Nephron progenitor cell (in vitro differentiated cells): Measurements from ENCODE around the gene PINK1.
A peak's percentile ranks its signal among the peaks of the same experiment; 100 is the strongest.

ENCODE experiments used
- DNase-seq: peaks from one replicate; pipeline ENCODE4 v3.0.0; 2021
- H3K27ac Mint-ChIP-seq: 2 replicates; pipeline ENCODE4 v1.8.0; 2021; ENCODE audit warnings: mild to moderate bottlenecking, moderate library complexity, mixed read lengths
- H3K27me3 Mint-ChIP-seq: 2 replicates; pipeline ENCODE4 v1.8.0; 2021; ENCODE audit warnings: mild to moderate bottlenecking, low read depth, mixed read lengths; ENCODE audit not compliant: poor library complexity
- H3K36me3 Mint-ChIP-seq: 2 replicates; pipeline ENCODE4 v1.8.0; 2021; ENCODE audit warnings: low read depth, mixed read lengths
- H3K4me1 Mint-ChIP-seq: 2 replicates; pipeline ENCODE4 v1.8.0; 2021; ENCODE audit warnings: mixed read lengths
- H3K4me3 Mint-ChIP-seq: 2 replicates; pipeline ENCODE4 v1.8.0; 2021; ENCODE audit warnings: mild to moderate bottlenecking, moderate library complexity, mixed read lengths
- H3K9me3 Mint-ChIP-seq: 2 replicates; pipeline ENCODE4 v1.8.0; 2021; ENCODE audit warnings: mild to moderate bottlenecking, moderate library complexity, mixed read lengths
- CTCF ChIP-seq: fragments of 200-600 bp; sonication (generic); IDR thresholded peaks from 2 replicates; pipeline ENCODE4 v1.5.0; 2021; ENCODE audit warnings: antibody characterized with exemption

PINK1 gene

GRCh38 chr1:20681999-20682398 is 48.7 kb downstream of the PINK1 start:
- peak overlapping the region; percentile 70 for H3K27ac Mint-ChIP-seq
- DNase-seq = no peak
- H3K27me3 Mint-ChIP-seq = peaks cover 6% of the 10 kb centered on the region
- no peaks in the 10 kb centered on the region for H3K9me3 Mint-ChIP-seq
- TF ChIP-seq CTCF = no peak
- H3K36me3 Mint-ChIP-seq = peaks cover 11% of the 10 kb centered on the region
- no peak overlapping the region for H3K4me3 Mint-ChIP-seq
- peaks cover 19% of the 10 kb centered on the region for H3K4me1 Mint-ChIP-seq

- DNase-seq = no peak
- H3K27ac Mint-ChIP-seq = no peak overlapping the region
- H3K4me1 Mint-ChIP-seq = peaks cover 21% of the 10 kb centered on the region
- H3K36me3 Mint-ChIP-seq = peaks cover 9% of the 10 kb centered on the region
- H3K9me3 Mint-ChIP-seq = no peaks in the 10 kb centered on the region
- peaks cover 6% of the 10 kb centered on the region for H3K27me3 Mint-ChIP-seq
- H3K4me3 Mint-ChIP-seq = no peak overlapping the region
- TF ChIP-seq CTCF = no peak
These were observed 49.4 kb downstream of the PINK1 start for GRCh38 chr1:20682571-20683236.

GRCh38 chr1:20683614-20684013 is 50.4 kb downstream of the PINK1 start:
- H3K27ac Mint-ChIP-seq = no peak overlapping the region
- no peak overlapping the region for H3K4me3 Mint-ChIP-seq
- DNase-seq = no peak

GRCh38 chr1:20684050-20684620 is 50.9 kb downstream of the PINK1 start:
- peaks cover 5% of the 10 kb centered on the region for H3K36me3 Mint-ChIP-seq

More at GRCh38 chr1:20683614-20684013, 50.4 kb downstream of the PINK1 start:
- Mint-ChIP-seq H3K36me3 (peaks cover 5% of the 10 kb centered on the region), H3K9me3 (no peaks in the 10 kb centered on the region), H3K27me3 (peaks cover 6% of the 10 kb centered on the region), H3K4me1 (peaks cover 26% of the 10 kb centered on the region)
- TF ChIP-seq CTCF = no peak

GRCh38 chr1:20684651-20685050 is 51.4 kb downstream of the PINK1 start:
- Mint-ChIP-seq H3K27ac (peak overlapping the region; percentile 80), H3K9me3 (no peaks in the 10 kb centered on the region), H3K4me1 (peaks cover 26% of the 10 kb centered on the region), H3K36me3 (peaks cover 5% of the 10 kb centered on the region), H3K4me3 (no peak overlapping the region), H3K27me3 (peaks cover 3% of the 10 kb centered on the region)
- no peak for DNase-seq
- no peak for TF ChIP-seq CTCF

More at GRCh38 chr1:20684050-20684620, 50.9 kb downstream of the PINK1 start:
- Mint-ChIP-seq H3K4me1 (peaks cover 26% of the 10 kb centered on the region), H3K9me3 (no peaks in the 10 kb centered on the region), H3K4me3 (no peak overlapping the region), H3K27me3 (peaks cover 5% of the 10 kb centered on the region), H3K27ac (no peak overlapping the region)
- no peak for TF ChIP-seq CTCF
- no peak for DNase-seq
